ENCODE data around the gene C5.
"Not testable (repeated sequence)": the region's sequence is repeated elsewhere in the genome, so short reads cannot be mapped to it uniquely, and the experiment has no call there.

C5 gene

DNA sequence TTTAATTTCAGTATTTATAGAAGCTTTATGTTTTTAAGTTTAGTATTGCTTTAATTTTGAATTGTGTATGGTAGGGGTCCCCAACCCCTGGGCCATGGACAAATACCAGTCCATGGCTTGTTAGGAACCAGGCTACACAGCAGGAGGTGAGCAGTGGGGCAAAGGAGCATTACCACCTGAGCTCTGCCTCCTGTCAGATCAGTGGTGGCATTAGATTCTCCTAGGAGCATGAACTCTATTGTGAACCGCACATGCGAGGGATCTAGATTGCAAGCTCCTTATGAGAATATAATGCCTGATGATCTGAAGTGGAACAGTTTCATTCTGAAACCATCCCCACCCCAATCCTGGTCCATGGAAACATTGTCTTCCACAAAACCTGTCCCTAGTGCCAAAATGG lies 1.9 kb downstream of the C5 start:
- DNase-seq = no peak

GRCh38 chr9:121038804-121039203 lies 11.3 kb downstream of the C5 start:
- DNase-seq = no peak

DNA sequence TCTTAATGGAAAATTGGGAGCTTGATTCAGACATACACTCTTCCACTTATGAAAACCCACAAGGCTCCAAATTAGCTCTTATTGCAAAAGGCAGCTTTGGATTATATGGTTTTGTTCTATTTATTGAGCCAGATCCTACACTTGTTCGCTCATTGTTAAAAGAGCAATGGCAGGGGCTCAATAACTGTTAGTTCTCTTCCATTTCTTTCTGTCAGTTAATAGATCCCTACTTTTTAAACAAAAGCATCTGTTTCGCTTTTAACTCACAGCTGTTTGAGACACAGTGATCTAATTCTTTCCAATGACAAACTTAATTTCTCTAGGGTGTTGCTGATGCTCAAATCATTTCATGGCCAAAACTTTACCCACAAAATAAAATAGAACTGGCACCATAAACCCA lies 11.7 kb downstream of the C5 start:
- no peak for DNase-seq

DNA sequence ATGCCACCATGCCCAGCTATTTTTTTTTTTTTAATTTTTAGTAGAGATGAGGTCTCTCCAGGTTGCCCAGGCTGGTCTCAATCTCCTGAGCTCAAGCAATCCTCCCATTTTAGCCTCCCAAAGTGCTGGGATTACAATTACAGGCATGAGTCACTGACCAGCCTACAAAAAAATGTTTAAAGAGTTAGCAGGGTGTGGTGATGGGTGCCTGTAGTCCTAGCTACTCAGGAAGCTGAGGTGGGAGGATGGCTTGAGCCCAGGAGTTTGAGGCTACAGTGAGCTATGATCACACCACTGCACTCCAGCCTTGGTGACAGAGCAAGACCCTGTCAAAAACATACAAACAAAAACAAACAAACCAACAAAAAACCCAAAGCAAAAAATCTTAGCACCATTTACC lies 14.4 kb downstream of the C5 start:
- not testable (repeated sequence) for DNase-seq

- no peak for DNase-seq
These were observed 15.5 kb downstream of the C5 start for GRCh38 chr9:121034529-121034928.

DNA sequence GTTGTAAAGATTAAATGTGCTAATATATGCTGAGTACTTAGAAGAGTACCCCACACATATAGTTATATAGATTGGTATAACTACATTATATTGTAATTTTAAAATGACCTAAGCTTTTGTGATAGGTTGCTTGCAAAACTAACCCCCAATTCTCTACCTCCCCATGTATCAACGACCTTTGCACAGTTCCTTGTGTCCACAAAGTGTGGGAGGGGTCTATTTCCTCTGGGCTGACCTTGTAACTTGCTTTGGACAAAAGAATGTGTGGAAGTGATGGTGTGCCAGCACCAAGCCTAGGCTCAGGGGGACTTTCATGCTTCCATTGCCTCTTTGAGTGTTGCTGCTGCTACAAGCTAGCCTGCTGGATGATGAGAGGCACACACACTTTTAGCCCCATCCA lies 20.6 kb downstream of the C5 start:
- no peak for DNase-seq

GRCh38 chr9:121028285-121028684 lies 21.8 kb downstream of the C5 start:
- not testable (repeated sequence) for DNase-seq

DNA sequence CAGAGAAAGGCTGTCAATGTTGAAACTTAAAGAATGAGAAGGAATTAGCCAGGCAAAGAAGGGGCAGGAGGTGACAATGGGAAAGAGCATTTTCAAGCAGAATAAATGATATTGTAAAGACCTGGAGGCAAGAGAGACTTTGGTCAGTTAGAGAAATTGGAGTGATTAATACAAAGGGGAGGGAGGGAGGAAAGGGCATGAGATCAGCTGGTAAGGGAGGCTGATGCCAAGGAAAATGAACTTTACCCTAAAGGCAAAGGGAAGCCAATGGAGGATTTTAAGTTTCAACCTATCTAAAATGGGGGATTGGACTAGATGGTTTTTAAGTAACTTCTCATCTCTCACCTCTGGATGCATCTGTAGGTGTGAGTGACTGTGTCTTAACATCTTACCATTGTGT lies 23.3 kb downstream of the C5 start:
- DNase-seq = no peak

DNA sequence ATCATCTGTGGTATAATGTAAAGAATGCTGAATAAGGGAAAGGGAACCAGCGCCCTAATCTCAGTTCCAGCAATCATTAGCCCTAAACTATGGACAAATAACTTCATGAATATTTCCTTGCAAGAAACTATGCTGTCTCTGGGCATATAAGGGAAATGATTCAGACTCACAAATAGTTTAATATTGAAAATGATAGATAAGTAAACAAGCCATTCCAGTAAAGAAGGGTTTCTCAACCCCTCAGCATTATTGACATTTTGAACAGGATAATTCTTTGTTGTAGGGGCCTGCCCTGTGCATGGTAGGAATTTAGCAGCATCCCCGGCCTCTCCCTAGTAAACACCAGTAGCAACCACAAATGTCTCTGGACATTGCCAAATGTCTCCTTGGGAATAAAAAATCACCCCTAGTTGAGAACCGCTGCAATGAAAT lies 23.8 kb downstream of the C5 start:
- no peak for DNase-seq

GRCh38 chr9:121024237-121024636 lies 25.8 kb downstream of the C5 start:
- DNase-seq = no peak

GRCh38 chr9:121023064-121023463 lies 27.0 kb downstream of the C5 start:
- no peak for DNase-seq

GRCh38 chr9:121021301-121021700 lies 28.8 kb downstream of the C5 start:
- DNase-seq = no peak

DNA sequence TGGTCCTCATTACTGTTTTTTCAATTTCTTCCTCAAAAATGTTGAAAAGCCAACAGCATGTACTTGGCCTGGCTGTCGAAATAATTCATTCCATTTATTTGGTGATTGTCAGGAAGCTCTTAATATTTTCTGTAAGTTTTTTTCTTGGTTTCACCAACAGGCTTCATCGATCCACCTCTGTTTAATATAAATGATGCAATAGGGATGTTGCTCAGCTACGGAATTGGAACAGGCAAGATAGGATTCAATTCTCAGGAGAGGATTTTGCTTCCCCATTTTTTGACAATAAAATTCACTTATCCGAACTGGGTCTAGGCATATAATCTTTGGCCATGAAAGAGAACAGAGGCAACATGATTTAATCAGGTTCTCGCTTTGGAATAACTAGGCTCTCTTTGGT lies 30.8 kb downstream of the C5 start:
- no peak for DNase-seq

DNA sequence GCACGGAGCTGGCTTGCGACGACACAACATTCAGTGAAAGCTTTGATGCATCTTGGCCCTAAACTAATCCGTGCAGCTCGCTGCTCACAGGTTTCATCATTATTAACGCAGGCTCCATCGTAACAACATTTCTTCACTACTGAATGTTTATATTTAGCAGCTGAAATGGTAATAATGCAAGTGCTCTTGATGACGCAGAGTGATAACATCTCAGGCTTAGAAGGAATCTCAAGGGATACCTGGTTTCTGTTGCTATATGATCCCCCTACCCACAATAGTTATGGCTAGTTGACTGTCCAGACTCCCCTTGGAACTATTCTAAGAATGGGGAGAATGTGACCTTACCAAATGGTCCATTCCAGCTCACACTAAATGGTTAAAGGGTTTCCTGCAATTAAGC lies 36.2 kb downstream of the C5 start:
- no peak for DNase-seq

GRCh38 chr9:121009650-121010049 lies 40.4 kb downstream of the C5 start:
- no peak for DNase-seq

DNA sequence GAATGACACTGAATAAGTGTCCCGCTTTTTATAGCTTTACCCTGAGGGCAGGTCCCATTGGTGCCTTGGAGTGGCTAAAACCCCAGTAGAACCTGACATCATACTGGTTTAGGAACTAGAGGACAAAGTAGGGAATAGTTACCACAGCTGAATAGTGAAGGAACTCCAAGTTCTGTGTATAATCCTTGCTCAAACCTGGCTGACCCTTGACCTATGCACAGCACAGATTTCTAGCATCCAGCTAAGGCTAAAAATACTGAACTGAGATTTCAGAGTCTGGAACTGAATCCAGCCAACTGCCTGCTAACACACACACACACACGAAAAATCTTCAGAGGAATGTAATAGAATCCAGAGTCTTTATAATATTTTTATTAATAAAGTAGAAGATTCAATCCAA lies 50.8 kb downstream of the C5 start:
- no peak for DNase-seq

DNA sequence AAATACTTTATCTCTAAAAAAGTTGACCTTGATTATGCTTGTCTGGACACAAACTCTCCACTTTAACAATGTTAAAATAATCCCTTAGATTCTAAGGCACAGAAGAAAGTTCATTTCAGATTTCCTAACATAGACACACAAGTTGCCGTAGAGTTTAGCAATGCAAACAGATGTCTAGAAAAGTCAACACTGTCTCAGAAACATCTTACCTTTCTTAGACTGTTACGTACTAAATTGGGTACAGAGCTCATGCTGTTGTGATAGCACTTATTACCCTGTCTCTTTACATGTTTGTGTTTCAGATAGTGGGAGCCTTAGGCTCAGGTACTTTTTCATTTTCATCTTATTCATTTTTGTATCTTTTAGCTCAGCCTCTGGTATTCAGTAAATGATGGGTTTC lies 52.0 kb downstream of the C5 start:
- DNase-seq = no peak

GRCh38 chr9:120997502-120997901 lies 52.6 kb downstream of the C5 start:
- DNase-seq = no peak

DNA sequence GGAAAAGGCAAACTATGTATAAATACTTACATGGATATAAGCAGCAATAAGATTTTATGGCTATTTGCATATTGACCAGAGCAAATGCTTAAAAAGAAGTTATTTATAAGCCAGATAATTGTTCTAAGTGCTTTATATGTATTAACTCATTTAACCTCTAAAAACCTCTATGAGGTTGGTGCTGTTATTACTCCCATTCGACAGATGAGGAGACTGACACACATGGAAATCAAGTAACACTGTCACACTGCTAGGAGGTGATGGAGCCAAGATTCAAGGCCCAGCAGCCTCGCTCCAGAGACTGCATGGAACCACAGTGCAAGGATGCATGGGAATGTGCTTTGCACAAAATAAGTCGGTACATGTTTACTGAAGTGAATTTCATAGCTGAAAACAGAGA lies 53.7 kb downstream of the C5 start:
- DNase-seq = no peak

DNA sequence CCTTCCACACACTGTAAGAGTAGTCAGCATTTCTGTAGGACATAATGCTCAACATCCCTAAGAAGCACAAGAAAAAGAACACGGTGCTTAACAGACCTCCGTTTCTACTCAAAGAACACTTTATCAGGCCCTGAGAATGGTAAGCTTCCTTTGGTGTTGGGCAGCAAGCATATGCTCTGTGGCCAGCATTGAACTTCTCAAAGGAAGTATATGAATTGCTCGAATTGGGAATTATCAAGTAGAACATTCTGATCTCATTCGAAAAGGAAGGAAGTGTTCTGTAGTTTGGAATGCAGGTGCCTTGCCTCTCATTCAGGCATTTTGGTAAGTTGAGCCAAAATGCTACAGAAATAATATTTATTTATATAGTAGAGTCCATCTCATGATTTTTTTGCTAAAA lies 61.0 kb downstream of the C5 start:
- no peak for DNase-seq

DNA sequence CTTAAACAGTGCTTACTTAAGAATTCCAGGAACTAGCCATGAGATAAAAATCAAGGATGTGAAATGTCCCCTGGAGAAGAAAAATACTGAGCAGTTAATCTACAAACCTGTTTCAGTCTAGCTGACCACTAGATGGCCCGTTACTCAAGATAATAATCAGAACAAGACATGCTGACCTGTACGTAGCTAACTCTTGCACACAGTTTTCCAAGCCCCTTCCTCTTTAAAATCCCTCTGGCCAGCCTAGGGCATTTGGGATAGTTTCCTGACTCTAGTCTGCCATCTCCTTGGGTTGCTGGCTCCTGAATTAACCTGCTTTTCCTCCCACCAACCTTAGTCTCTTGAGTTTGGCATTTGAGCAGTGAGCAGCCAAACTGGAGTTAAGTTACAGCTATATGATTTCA lies 64.3 kb downstream of the C5 start:
- DNase-seq = no peak

- DNase-seq = no peak
These were observed 66.7 kb downstream of the C5 start for GRCh38 chr9:120983259-120983837.

DNA sequence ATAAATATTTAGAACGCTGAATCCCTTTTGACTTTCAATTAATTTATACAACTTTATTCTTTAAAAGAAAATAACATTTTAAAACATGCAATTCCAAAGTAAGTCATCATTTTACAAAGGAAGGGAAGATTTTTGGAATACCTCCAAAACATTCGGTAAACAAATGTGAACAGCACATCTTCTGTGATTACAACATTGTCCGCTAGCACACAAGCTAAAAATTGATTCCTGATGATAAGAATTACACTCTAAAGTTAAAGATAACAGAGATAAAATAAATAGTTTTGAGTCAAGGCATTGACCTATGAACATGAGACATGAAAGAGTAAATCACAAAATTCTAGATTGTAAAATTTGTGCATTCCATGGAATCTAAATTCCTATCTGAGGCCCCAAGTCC lies 67.2 kb downstream of the C5 start:
- no peak for DNase-seq

- no peak for DNase-seq
These were observed 69.1 kb downstream of the C5 start for GRCh38 chr9:120980951-120981350.

DNA sequence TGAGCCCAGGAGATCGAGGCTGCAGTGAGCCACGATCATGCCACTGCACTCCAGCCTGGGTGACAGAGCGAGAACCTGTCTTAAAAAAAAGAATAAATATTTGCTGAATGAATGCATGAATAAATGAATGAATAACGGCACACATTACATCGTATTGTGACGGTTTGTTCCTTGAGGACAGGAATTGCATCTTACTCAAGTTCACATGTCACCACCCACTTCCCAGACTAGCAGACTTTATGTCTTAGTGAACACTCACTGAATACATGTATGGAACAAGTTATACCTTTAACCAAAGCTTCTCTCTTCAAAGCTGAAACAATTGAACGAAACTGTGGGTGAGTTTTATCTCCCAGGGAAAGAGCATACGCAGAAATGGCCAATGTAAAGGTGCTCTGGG lies 70.3 kb downstream of the C5 start:
- DNase-seq = no peak

GRCh38 chr9:120978987-120979386 lies 71.1 kb downstream of the C5 start:
- no peak for DNase-seq

Measured in NCI-H446 treated with DMSO at 0.1 percent for 48 hours (cell line).